Hematopoietic multipotent progenitor cell (in vitro differentiated cells): ENCODE results near the gene ZNF662. TPM values are rescaled to one million over a fixed set of nuclear protein-coding genes. Genes with fewer than 3 reads are reported as not detected.

Experiments used
- DNase-seq, 3 donors: peaks; one replicate each; pipeline ENCODE4 v3.0.0-alpha.2; 2011 to 2015; ENCODE audit warnings: low read depth in 2 of 3, low spot score in 2 of 3
- total RNA-seq: library from RNA; depleted of rRNA; stranded (reverse); fragments of >200 nt; gene quantifications from one replicate; pipeline ENCODE4 v1.2.3, GENCODE V29; 2012

ZNF662 gene
- total RNA-seq, 1 donor = 7.3 TPM

DNA sequence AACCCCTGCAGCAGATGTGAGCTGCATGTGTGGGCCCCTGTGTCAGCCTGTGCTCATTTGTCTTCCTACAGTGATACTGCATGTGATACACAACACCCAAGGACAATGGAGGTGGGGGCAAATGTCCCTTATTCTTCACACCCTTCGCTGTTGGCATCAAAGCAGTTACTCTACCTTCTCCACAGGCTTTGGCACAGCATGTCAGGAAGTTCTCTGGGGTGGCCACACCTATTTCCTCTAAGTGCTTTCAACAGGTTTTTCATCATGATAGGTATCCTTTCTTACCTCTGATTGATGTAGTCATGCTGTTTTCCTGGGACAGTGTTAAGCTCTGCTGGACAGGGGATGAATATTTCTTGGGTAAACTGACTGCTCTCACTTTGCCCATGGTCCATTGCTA lies 29.5 kb downstream of the ZNF662 start:
- DNase-seq = no peak

DNA sequence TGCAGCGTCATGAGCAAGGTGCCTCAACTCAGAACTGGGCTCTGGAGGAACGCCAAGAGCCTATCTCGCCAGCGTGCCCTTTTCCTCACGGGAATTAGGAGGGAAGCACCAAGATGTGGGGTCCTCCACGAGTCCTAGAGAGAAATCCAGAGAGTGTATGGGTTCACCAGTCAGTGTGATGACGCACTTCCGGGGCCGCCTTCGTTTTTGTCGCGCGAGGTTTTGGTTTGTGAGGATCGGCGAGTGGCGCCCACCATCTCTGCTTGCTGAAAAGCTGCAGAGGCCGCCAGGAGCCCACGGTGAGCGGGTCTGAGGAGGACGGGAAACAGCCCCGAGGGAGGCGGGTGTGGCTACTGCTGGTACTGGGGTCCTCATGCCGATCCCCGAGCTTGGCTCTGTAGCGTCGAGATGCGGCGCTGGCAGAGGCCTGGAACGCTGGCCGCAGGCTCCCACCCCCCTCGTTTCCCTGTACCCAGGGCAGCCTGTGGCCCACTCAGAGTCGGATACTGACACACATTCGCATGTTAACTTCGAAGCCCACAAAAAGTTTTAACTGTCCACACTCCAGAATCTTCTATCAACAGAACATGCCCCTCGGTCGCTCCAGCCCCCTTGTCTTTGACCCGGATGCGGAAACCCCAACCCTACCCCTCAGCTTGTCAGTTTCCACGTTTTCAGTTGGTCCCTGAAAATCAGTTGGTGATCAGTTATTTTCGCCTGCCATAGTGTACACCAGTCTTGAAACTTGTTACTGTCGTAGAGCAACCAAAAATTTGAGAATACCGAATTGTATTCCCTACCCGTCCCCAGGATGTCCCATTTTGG lies 30.4 kb downstream of the ZNF662 start:
- DNase-seq = peak in 2 of 3 donors; percentile 2 to 12

DNA sequence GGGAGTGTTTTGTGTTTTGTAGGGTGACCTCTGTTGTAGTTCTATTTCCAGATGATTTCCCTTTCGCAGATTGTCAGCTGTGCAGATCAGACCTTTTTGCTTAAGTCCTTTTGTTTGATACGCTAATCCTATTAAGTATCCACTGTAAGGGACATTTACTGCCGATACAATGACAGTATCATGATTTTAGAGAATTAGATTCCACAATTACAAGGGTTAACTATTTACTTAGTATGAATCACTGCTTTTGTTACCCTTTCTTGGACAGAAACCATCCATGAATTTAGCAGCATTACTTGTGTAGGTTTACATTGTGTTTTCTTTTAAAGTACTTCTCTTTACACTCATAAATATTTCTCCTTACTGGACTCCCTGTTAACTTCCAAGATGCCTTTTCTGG lies 31.4 kb downstream of the ZNF662 start:
- DNase-seq = no peak

DNA sequence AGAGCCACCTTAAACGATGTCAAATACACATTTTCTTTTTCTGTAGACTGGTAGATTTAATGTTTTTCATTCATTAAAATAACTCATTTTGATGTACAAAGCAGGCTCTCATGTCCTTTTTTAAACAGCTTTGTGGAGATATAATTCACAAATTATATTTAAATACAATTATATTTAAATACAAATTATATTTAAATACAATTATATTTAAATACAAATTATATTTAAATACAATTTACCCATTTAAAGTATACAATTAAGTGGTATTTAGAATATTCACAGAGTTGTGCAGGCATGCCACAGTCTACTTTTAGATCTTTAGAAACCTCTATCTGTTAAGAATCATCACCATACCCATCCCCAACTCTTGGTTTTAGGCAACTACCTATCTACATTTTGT lies 36.8 kb downstream of the ZNF662 start:
- DNase-seq = no peak

DNA sequence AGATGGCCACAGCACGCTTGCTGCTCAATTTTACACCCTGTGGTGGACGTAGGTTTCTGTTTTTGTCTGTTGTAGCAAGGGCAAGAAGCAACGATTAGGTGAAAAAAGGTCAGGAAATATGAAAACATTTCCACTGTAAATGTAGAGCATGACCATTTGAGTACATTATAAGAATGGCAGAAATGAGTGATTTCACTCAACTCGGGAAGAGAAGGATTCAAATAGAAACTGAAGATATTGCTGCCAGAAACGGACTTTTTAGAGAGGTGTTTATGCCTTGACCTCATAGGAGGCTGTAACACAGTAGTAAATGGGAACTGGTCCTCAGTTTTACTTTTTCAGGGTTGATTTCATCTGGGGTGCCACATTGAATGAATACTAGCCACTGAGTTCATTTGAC lies 40.1 kb downstream of the ZNF662 start:
- DNase-seq = no peak

DNA sequence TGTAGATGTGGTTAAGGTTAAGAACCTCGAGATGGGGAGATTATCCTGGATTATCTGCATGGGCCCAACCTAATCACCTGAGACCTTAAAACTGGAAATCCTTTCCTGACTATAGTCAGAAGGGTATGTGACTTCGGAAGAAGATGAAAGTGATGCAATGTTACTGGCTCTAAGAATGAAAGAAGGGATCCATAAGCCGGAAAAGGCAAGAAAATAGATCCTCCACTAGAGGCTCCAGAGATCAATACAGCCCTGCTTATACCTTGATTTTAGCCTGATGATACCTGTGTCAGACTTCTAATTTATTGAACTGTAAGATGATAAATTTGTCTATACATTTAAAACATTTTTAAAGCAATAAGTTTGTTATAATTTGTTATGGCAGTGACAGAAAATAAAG lies 51.6 kb downstream of the ZNF662 start:
- DNase-seq = no peak

DNA sequence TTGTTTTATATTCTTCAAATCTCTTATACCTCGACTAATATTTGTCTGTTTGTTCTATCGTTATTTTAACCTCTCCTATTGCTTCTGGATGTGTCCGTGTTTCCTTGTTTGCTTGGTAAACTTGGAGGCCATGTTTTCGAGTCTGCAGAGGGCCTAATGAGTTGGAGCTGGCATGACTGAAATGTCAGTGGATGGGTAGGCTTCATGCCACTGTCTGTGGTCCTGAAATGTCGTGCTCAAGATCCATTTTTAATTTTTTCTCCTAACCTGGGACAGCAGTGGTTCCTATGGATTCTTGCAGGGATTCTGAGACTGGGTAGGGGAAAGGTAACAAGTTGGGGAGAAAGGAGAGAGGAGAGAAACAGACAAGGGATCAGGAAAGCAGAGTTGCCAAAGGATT lies 54.3 kb downstream of the ZNF662 start:
- no peak for DNase-seq

DNA sequence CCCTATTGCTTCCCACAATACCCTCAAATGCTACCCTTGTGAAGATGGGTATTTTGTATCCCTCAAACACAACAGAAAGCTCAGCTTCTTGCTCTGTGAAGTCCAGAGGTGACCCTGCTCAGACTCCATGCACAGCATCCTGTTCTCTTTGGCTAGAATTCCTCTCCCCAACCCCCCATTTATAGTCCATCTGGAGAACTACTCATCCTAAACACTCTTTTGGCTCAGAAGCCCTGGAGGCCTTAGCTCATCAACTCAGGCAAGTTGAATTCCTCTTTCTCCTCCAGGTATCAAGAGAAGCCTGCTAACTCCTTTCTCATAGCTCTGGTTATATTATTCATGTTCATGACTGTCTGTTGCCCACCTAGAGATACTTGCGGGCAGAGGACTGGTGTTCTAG lies 54.8 kb downstream of the ZNF662 start:
- no peak for DNase-seq

DNA sequence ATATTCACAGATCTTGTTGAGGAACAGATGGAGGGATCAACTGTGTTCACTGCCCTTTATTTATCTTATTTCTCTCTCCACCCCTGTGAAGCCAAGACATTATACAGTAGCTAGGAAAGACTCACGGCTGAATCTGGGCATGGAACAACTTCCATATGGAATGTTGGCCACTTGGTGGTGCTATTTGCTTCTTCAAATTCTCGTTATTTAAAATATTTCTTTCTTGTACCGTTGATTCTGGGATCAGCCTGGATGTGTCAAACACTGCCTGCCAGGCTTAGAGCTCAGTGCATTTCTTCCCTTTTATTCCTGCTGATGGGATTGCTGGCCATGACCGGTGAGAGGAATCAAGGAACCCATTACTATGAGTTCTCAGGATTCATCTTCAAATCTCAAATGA lies 55.7 kb downstream of the ZNF662 start:
- peak; percentile 16 to 54 (median 19) for DNase-seq

DNA sequence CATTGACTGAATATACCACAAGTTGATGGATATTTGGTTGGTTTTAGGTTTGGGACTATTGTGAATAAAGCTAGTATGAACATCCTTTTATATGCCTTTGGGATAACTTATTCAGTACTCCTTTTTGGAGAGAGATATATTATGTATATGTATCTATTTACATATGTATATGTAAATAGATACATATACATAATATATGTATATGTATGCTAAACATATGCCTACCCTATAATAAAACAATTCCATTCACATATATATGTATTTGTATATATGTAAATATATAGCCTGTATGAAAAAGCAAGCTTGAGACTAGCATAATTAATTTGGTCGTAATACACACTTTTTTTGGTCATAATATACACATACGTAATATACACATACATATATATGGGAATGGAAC lies 57.3 kb downstream of the ZNF662 start:
- DNase-seq = no peak

DNA sequence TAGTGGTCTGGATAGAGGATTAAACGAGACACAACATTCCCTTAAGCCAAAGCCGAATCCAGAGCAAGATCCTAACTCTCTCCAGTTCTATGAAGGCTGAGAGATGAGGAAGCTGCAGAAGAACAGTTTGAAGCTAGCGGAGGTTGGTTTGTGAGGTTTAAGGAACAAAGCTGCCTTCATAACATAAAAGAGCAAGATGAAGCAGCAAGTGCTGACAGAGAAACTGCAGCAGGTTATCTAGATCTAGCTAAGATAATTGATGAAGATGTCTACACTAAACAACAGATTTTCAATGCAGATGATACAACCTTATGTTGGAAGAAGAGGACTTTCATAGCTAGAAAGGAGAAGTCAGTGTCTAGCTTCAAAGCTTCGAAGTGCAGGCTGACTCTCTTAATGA lies 58.3 kb downstream of the ZNF662 start:
- no peak for DNase-seq

Other genes with a start within 250 kb of the ZNF662 start
- gene KLHL40, start 220.6 kb upstream of the ZNF662 start, total RNA-seq = under 0.01 TPM
- gene HHATL, start 203.3 kb upstream of the ZNF662 start, total RNA-seq = not detected
- 1.1 TPM for gene CCDC13, start 132.9 kb upstream of the ZNF662 start, total RNA-seq
- 16.7 TPM for gene HIGD1A, start 101.7 kb upstream of the ZNF662 start, total RNA-seq
- gene ACKR2, start 96.7 kb upstream of the ZNF662 start, total RNA-seq = 0.81 TPM
- not detected for gene CYP8B1, start 30.3 kb upstream of the ZNF662 start, total RNA-seq
- gene GASK1A, start 73.2 kb downstream of the ZNF662 start, total RNA-seq = 1.6 TPM
- 14.0 TPM for gene POMGNT2, start 199.9 kb downstream of the ZNF662 start, total RNA-seq